ENCODE measurements around the gene SLC9A2.

The SLC9A2 gene

DNA sequence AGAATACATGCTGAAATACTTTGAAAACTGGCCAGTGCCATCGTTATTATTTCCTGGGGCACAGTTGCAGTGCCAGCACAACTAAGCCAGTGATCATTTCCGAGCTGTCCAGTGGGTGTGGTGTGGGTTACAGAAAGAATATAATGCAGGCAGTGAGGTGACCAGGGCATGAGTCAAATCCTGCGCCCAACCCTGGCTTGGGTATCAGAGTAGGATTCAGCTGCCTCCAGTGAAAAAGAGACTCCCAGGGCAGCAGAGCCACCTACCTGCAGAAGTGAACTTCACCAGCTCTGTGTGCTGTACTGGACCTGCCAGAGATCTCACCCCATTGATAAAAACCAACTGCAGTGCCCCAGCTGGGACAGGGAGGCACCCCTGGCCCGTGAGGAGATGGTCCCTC lies 18.0 kb downstream of the SLC9A2 start:
- Mint-ChIP-seq H3K4me1 (no peaks in the 10 kb centered on the region), H3K4me3 (no peak overlapping the region), H3K27me3 (peaks cover 12% of the 10 kb centered on the region), H3K36me3 (no peaks in the 10 kb centered on the region), H3K9me3 (no peaks in the 10 kb centered on the region), H3K27ac (no peak overlapping the region)
- ATAC-seq: no peak

DNA sequence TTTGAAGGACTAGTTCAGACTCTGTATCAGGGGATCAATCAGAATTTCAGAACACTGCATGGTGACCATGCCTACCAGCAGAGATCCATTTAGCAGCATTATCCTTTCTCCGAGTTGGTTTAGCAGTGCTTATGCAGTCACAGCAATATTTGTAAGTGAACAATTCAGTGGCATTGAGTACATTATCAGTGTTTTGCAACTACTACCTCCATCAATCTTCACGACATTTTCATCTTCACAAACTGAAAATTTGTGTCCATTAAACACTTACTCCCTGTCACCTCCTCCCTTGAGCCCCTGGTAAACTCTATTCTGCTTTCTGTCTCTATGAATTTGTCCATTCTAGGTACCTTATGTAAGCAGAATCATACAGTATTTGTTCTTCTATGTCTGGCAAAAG lies 20.1 kb downstream of the SLC9A2 start:
- Mint-ChIP-seq H3K36me3 (no peaks in the 10 kb centered on the region), H3K4me1 (no peaks in the 10 kb centered on the region), H3K27me3 (peaks cover 33% of the 10 kb centered on the region), H3K27ac (no peak overlapping the region), H3K9me3 (no peaks in the 10 kb centered on the region), H3K4me3 (no peak overlapping the region)
- no peak for ATAC-seq

DNA sequence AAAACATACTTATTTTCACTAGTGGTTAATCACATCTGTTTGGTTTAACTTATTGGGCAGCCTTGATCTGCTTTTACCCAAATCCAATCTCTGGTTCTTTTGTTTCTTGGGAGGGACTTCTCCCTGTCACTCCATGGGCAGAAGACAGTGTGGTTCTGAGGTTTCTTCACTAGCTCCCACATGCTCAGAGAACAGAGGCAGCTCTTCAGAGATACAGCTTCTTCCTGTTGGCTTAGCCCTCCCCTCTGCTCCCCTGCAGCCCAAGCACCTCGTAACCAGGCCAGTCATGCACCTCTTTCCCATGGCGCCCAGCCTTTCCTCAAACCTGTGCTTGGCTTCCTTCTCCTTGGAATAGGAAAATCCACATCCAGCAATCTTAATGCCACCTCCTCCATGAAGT lies 32.8 kb downstream of the SLC9A2 start:
- Mint-ChIP-seq H3K27me3 (peaks cover 30% of the 10 kb centered on the region), H3K9me3 (peaks cover 16% of the 10 kb centered on the region), H3K36me3 (no peaks in the 10 kb centered on the region), H3K4me3 (no peak overlapping the region), H3K4me1 (no peaks in the 10 kb centered on the region), H3K27ac (no peak overlapping the region)
- no peak for ATAC-seq

DNA sequence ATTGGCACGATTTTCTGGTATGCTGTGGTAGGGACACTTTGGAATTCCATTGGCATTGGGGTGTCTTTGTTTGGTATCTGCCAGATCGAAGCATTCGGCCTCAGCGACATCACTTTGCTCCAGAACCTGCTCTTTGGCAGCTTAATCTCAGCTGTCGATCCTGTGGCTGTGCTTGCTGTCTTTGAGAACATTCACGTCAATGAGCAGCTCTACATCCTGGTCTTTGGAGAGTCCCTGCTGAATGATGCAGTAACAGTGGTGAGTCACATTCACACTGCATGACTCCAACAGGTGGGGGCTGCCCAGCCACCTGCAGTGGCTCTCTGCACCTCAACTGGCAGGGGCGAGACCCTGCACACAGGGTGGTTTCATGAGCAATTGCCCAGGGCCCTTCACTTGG lies 38.4 kb downstream of the SLC9A2 start:
- no peak overlapping the region for H3K4me3 Mint-ChIP-seq
- H3K4me1 Mint-ChIP-seq: peaks cover 7% of the 10 kb centered on the region
- peak; percentile 39 for ATAC-seq
- H3K27me3 Mint-ChIP-seq: peaks cover 20% of the 10 kb centered on the region
- no peaks in the 10 kb centered on the region for H3K36me3 Mint-ChIP-seq
- H3K9me3 Mint-ChIP-seq: no peaks in the 10 kb centered on the region
- H3K27ac Mint-ChIP-seq: no peak overlapping the region

DNA sequence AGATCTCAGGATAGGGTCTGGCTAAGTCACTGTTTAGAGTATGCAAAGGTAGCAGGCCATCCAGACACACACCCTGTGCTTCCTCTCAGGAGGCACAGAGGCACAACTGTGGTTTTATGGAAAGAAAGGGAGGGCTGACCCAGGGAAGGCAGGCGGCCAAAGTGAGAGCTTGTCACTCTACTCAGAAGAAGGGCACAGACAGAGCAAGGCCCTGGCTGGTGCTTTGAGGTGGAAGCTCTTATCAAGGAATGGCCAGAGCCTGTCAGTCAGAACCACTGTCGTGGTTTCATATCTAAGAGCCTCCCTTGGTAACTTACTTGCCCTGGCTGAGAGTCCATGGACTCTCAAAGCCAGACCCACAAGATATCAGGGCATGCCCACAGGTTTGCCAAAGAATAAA lies 40.7 kb downstream of the SLC9A2 start:
- no peak overlapping the region for H3K4me3 Mint-ChIP-seq

DNA sequence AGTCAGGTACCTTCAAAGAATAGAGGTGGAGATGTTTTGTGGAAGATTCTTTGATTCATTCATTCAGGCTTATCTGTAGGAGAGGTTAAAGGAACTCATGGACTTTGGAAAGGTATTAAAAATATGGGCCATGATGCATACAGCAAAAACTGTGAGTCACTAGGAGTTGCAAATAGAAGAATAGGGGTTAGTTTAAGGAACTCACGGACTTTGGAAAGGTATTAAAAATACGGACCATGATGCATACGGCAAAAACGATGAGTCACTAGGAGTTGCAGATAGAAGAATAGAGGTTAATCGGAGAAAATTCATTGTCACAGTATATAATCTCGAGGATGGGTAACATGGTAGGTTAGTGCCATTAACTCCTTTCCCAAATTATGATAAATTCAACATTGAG lies 41.2 kb downstream of the SLC9A2 start:
- H3K36me3 Mint-ChIP-seq: no peaks in the 10 kb centered on the region
- no peak overlapping the region for H3K4me3 Mint-ChIP-seq

More for the DNA sequence above, 40.7 kb downstream of the SLC9A2 start:
- Mint-ChIP-seq H3K36me3 (no peaks in the 10 kb centered on the region), H3K4me1 (peaks cover 8% of the 10 kb centered on the region), H3K27me3 (peaks cover 11% of the 10 kb centered on the region), H3K27ac (no peak overlapping the region), H3K9me3 (no peaks in the 10 kb centered on the region)
- ATAC-seq: no peak

DNA sequence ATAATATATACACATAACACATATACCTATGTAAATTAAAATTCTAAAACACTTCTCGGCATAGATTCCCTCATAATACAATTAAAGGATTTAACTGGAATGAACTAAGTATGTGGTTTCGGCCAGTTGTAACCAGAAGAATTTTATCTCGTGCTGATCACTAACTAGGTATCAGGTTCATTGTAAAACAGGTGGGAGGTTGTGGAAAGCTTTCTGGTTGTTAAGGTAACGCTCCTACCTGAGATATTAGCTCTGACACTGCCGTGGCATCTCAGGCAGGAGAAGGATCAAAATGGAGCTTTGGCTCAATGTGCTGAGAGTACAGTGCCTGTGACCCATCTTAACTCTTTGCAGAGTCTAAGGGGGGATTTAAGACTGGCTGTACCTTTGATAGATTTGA lies 42.5 kb downstream of the SLC9A2 start:
- Mint-ChIP-seq H3K27me3 (peaks cover 11% of the 10 kb centered on the region), H3K9me3 (no peaks in the 10 kb centered on the region), H3K4me1 (peaks cover 8% of the 10 kb centered on the region), H3K4me3 (no peak overlapping the region), H3K36me3 (no peaks in the 10 kb centered on the region), H3K27ac (no peak overlapping the region)
- no peak for ATAC-seq

More for the DNA sequence above, 41.2 kb downstream of the SLC9A2 start:
- no peaks in the 10 kb centered on the region for H3K9me3 Mint-ChIP-seq
- peaks cover 11% of the 10 kb centered on the region for H3K27me3 Mint-ChIP-seq
- H3K27ac Mint-ChIP-seq: no peak overlapping the region
- H3K4me1 Mint-ChIP-seq: peaks cover 8% of the 10 kb centered on the region
- no peak for ATAC-seq

DNA sequence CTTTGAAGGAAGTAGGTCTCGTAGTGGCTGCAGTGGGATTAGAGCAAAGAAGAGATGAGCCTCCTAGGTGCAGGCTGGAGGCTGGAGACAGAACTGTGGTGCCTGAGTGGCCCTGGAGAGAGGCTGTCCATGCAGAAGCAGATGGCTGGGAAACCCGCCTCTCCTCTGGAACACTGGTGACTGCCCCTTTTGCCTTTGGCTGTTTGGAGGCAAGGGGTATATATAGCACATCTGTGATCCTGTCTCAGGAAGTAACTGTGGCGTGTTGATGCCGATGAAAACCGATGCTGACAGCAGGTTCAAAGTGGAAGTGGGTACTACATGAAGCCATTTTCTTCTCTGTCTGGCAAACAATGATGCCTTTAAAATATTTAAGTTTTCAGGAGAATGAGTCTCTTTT lies 43.5 kb downstream of the SLC9A2 start:
- Mint-ChIP-seq H3K9me3 (no peaks in the 10 kb centered on the region), H3K4me1 (peaks cover 8% of the 10 kb centered on the region), H3K27me3 (peaks cover 11% of the 10 kb centered on the region), H3K36me3 (no peaks in the 10 kb centered on the region), H3K4me3 (no peak overlapping the region), H3K27ac (no peak overlapping the region)
- ATAC-seq: no peak

DNA sequence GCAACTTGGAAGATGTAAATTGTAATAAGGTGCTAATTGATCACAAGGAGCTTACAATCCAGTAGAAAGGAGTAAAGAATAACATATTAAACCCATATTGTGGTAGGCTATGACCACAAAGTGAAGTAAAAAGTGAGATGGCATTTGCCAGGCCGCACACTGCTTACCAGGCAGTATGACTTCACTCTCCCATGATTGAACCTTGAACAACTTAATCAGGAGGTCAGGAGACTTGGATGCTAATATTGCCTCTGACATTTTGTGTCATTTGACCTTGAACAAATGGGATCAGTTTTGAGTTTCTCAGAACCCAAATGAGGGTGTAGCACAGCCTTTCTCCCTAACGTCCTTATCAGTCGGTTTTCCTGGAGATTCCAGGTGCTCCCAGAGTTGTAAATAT lies 44.0 kb downstream of the SLC9A2 start:
- no peak for ATAC-seq
- H3K27me3 Mint-ChIP-seq: peaks cover 13% of the 10 kb centered on the region
- H3K36me3 Mint-ChIP-seq: no peaks in the 10 kb centered on the region
- H3K27ac Mint-ChIP-seq: no peak overlapping the region
- H3K4me3 Mint-ChIP-seq: no peak overlapping the region
- no peaks in the 10 kb centered on the region for H3K9me3 Mint-ChIP-seq
- peaks cover 8% of the 10 kb centered on the region for H3K4me1 Mint-ChIP-seq

DNA sequence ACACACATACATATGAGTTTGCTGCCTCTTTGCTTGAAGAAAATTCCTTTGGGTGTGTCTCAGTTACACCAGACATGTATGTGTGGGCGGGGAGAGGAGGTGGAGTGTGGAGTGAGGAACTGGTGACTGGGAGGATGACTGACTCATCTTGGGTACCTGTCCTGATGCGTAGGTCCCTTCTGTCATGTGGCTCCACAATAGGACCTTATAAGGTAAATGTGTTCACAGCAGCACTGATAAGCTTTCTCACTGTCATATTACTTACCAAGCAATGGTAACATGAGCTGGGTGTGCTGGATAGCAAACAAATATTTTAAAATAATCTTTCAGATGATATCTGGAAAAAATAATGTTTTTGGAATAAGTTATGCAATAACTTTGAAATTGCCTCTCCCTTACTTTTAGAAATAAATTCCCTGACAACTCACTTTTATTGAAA lies 45.1 kb downstream of the SLC9A2 start:
- peaks cover 8% of the 10 kb centered on the region for H3K4me1 Mint-ChIP-seq
- H3K36me3 Mint-ChIP-seq: no peaks in the 10 kb centered on the region
- no peak overlapping the region for H3K27ac Mint-ChIP-seq
- peak; percentile 81 for ATAC-seq
- no peaks in the 10 kb centered on the region for H3K9me3 Mint-ChIP-seq
- H3K27me3 Mint-ChIP-seq: peaks cover 20% of the 10 kb centered on the region
- H3K4me3 Mint-ChIP-seq: no peak overlapping the region

DNA sequence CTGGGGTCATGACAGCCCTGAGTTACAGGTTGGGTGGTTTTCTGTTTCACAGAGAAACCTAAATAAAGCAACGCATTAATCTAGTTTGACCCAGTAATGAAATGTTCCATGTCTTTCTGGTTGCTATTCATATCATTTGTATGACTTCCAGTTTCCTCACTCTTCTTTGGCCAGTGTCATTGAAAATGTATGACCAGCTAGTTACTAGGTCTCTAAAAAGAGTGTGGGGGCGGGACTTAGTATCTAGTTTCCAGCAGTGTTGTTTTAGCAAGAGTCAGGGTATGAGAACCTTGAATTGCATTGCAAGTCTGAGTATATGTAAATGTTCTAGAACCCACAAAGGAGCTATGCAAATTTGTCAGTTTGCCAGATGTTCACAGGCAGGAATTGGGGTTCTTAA lies 47.7 kb downstream of the SLC9A2 start:
- ATAC-seq: no peak
- Mint-ChIP-seq H3K36me3 (no peaks in the 10 kb centered on the region), H3K27me3 (peaks cover 9% of the 10 kb centered on the region), H3K4me1 (peaks cover 9% of the 10 kb centered on the region), H3K4me3 (no peak overlapping the region), H3K9me3 (no peaks in the 10 kb centered on the region), H3K27ac (no peak overlapping the region)

DNA sequence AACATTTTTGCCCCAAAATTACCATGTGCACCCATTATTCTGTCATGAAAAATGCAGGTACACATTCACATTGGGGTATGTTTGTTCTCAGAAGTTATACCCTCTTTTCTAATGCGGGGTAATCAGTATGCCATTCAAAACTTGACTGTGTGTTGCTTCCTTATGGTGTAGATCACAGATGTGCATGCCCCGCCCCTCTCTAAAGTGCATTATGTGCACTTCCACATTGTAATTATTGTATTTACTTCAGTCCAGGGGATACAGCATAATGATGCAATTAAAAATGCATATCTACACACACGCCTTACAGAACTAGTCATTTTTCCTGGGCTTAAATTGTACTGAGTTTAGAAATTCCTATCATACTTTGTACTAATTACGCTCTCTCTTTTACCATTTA lies 48.8 kb downstream of the SLC9A2 start:
- no peak for ATAC-seq
- peaks cover 9% of the 10 kb centered on the region for H3K27me3 Mint-ChIP-seq
- H3K9me3 Mint-ChIP-seq: no peaks in the 10 kb centered on the region
- no peak overlapping the region for H3K4me3 Mint-ChIP-seq
- no peaks in the 10 kb centered on the region for H3K36me3 Mint-ChIP-seq
- no peak overlapping the region for H3K27ac Mint-ChIP-seq
- H3K4me1 Mint-ChIP-seq: peaks cover 7% of the 10 kb centered on the region

DNA sequence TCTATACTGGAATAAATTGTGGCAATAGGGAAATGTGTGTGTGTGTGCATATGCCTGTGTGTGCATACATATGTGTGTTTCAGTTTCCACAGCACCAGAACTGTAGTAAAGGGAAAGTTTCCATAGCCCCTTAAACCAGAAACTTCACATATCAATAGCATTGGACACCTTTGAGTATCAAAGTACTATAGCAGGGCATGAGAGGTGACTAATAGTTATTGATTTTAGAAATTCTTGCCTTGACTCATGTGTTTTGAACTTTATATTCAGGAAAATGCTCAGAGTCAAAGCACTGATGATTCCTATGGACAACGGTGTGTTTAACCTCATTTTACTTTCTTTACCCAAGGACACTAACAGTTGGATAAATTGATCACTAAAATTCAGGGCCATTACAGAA lies 50.0 kb downstream of the SLC9A2 start:
- ATAC-seq: no peak
- Mint-ChIP-seq H3K27ac (no peak overlapping the region), H3K4me1 (peaks cover 7% of the 10 kb centered on the region), H3K36me3 (no peaks in the 10 kb centered on the region), H3K27me3 (peaks cover 9% of the 10 kb centered on the region), H3K4me3 (no peak overlapping the region), H3K9me3 (no peaks in the 10 kb centered on the region)

DNA sequence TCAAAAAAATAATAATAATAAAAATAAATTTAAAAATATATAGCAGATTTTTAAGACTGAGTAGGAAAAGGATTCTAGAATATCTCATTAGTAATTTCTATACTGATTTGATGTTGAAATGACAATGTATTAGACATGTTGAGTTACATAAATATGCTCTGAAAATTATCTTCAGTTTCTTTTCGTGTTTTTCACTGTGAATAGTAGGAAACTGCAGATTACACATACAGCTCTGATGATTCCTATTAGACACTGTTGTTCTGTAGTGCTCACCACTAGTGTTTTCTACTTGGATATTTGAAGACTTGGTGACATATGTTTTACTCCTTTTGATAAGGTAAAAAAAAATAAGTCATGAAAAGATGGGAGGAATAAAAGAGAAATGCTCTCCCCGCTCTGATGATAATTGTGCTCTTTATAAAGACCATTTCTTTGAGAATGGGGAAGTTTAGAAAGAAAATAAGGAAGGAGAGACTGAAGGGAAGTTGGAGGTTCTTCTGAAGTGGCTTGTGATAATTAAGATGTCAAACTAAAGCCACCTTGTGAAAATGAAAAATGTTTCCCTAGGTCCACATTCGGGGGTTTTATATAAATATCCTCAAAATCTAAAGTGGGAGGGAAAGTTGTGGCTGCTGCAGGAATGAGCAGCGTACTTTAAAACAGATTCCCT lies 52.9 kb downstream of the SLC9A2 start:
- ATAC-seq: no peak
- H3K27ac Mint-ChIP-seq: no peak overlapping the region
- H3K9me3 Mint-ChIP-seq: no peaks in the 10 kb centered on the region
- H3K36me3 Mint-ChIP-seq: no peaks in the 10 kb centered on the region
- no peak overlapping the region for H3K4me3 Mint-ChIP-seq
- H3K4me1 Mint-ChIP-seq: peaks cover 7% of the 10 kb centered on the region
- peaks cover 9% of the 10 kb centered on the region for H3K27me3 Mint-ChIP-seq

DNA sequence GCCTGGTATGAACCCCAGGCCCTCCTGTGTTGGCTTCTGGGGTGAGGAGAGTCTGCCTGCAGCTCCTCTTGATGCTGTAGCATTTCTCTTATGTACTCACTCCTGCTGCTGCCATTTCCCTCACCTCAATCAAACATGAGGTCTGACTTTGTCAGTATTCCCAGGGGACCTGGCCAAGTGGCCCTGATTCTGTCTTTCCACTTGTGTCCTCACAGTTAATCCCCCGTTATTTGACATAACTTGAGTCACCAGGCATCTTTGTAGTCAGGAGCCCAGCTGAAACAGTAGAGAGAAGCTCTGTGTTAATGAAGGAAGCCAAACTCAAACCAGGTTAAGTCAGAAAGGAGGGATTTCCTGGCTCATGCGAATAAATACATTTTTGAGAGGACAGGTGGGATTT lies 55.0 kb downstream of the SLC9A2 start:
- Mint-ChIP-seq H3K36me3 (no peaks in the 10 kb centered on the region), H3K27me3 (no peaks in the 10 kb centered on the region), H3K9me3 (no peaks in the 10 kb centered on the region), H3K4me1 (peaks cover 7% of the 10 kb centered on the region), H3K27ac (no peak overlapping the region), H3K4me3 (no peak overlapping the region)
- no peak for ATAC-seq

DNA sequence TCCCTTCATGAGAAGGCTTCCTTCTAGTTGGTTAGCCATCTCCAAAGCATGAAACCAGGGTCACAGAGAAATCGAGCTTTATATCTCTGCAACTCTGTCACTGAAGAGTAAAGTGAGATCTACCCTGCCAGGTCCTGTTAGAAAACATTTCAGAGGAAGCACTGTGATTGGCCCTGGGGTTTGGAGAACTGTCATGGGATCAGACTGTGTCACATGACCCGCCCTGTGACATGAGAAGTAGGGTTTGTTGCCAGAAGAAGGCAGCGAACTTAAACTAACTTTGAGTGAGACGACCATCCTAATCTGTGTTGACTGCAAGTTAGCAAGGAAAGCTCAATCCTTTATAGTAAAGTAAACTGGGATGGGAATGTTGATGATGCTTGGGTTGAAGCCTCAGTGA lies 55.5 kb downstream of the SLC9A2 start:
- Mint-ChIP-seq H3K4me1 (peaks cover 7% of the 10 kb centered on the region), H3K4me3 (no peak overlapping the region), H3K27ac (no peak overlapping the region), H3K9me3 (no peaks in the 10 kb centered on the region), H3K36me3 (no peaks in the 10 kb centered on the region), H3K27me3 (no peaks in the 10 kb centered on the region)
- no peak for ATAC-seq

All from stimulated activated memory B cell treated with anti-CD40 and anti-IgM and Interleukin-4, amounts not matched to agents 10 μg/mL and 1 μg/mL and 100 μg/mL, for 72 hours (primary cell).